Stimulated activated naive CD4-positive, alpha-beta T cell (primary cell): Measurements from ENCODE around the gene CNOT10.

ENCODE experiments used
- DNase-seq, 6 experiments: peaks; one replicate each; lab custom pipeline; 2025; lab: John Stamatoyannopoulos, UW

The CNOT10 gene

DNA sequence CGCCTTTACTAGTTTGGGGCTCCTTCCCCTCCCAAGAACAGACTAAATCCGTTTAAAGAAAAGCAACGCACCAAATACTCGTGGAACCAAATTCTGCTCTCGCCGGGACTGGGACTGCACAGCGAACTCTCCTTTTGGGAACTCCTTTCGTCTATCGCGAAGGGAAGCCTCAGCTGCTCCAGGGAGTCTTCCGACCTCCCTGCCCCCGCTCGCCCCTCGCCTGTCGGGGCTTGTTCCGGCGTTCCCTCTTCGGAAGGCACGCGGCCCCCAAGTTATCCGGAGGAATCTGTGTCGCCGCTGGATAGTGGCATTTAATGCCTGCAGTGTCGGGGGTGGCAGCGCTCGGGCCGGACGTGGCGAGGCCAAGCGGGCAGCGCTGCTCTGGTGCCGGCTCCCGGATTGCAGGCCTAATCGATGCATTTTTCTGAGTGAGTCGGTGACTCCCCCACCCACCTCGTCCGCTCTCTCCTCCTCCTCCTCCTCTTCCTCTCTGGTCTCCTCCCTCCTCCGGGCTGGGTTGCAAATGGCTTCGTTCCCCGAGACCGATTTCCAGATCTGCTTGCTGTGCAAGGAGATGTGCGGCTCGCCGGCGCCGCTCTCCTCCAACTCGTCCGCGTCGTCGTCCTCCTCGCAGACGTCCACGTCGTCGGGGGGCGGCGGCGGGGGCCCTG, 132.7 kb downstream of the CNOT10 start, which contains the start of gene TRIM71:
TSS of gene TRIM71 (plus strand) at position 440 of the 671 bp plus-strand sequence. CDS start at position 524, 84 bp downstream.
- DNase-seq: no peak

DNA sequence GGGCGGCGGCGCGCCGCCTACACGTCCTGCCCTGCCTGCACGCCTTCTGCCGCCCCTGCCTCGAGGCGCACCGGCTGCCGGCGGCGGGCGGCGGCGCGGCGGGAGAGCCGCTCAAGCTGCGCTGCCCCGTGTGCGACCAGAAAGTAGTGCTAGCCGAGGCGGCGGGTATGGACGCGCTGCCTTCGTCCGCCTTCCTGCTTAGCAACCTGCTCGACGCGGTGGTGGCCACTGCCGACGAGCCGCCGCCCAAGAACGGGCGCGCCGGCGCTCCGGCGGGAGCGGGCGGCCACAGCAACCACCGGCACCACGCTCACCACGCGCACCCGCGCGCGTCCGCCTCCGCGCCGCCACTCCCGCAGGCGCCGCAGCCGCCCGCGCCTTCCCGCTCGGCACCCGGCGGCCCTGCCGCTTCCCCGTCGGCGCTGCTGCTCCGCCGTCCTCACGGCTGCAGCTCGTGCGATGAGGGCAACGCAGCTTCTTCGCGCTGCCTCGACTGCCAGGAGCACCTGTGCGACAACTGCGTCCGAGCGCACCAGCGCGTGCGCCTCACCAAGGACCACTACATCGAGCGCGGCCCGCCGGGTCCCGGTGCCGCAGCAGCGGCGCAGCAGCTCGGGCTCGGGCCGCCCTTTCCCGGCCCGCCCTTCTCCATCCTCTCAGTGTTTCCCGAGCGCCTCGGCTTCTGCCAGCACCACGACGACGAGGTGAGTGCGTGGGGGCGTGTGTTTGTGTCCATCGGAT, 133.4 kb downstream of the CNOT10 start:
- no peak for DNase-seq

DNA sequence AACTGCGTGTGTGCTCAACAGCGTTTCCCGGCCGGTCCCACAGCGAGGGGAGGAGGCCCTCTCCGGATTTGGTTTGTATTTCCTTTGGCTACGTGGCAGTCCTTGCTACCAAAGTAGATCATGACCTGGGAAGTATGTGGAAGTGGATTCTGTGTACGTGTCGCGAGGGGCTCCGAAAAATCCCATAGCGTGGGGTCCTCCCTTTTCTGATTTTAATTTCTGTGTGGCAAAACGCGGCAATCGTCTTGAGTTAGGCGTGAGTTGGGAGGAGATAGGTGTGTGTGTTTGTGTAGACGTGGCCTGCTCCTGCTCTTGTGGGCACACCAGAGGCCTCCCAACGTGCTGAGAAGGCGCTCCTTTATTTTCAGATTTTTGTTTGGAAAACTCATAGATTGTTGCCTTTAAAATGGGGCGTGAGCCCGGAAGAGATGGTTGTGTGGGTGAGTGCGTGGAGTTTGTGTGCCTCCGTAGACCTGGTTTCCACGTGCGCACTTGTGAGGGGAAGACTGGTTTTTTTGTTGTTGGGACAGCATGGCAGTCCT, 134.1 kb downstream of the CNOT10 start:
- DNase-seq: peak in 1 of 6 experiments; percentile 0

DNA sequence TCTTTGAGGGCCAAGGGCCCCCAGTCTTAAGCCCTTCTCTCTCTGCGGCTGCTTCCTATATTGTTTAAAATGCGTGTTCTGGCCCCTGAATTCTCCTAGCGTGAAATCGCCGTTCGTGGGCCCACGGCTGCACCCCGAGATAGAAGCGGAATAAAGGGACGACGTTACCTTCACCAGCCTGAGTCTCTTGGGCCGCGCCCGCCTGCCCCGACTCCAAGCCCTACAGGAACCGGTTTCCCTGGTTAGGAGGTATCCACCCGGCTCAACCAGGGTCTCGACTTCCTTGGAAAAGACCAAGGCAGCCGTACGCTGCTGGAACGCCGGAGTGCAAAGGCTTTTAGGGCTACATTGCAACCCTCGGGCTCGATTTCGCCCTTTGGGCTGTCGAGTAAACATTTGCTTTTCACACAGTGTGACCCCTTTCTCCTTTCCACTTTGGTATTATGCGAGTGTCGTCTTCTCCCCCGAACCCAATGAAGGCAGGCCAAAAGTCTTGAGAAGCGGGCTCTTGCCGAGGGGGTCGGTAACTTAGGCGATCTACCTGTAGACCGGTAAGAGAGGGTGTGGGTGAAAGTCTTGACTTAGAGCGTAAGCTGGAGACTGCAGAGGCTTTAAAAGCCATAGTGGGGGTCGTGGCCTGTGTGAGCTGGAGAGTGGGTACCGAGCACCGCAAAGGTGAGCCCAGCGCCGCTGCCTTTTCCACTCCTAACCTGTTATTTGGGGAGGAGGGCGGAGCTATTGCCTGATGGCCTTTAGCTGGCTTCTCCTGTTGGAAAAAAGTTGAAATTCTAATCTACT, 134.8 kb downstream of the CNOT10 start:
- no peak for DNase-seq

DNA sequence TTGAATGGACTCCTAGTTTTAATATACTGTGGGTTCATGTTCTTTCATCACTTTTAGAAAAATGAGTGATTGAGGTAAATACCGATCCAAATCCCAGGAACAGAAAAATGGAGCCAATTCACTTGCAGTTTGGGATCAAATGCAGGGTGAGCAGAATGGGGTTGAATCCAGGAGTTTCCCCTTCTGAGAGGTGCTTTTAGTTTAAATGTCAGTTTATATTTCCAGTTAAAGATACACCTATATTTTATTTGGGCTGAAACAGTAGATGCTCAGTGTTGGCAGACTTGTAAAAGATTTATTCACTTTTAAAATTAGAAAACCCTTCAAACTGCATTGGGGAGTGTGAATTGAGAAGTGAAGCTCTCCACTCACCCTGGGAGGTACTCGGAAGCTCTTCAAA, 135.4 kb downstream of the CNOT10 start:
- no peak for DNase-seq

DNA sequence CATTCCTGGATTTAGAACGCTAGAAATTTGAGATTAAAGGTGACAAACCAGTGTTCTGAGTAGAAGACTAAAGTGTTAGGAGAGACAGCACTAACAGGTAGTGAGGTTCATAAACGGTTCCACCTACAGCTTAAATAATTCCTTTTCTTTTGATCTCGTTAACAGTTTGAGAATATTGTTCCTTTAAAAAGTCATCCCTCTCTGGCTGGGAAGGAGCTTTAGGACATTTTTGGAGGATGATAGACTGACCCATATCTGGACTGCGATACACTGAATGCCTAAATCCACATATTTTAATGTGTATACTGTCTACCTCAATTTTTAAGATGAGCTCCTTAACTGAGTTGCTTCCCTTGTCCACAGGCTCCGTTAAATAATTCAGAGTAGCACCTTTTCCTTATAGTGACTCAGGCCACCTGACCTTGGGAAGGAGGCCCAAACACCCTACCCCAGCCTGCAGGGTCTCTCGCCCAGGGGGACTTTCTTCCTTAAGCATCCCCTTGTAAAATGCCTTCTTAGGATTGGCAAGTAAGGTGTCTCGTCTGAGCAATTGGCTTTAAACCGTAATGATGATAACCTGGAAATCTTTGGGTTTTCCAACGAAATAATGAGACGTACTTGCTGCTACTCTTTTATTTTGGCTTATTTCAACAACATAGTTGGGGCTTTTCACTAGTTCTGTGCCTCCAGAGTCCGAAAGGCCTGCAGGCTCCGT, 136.1 kb downstream of the CNOT10 start:
- DNase-seq: no peak

DNA sequence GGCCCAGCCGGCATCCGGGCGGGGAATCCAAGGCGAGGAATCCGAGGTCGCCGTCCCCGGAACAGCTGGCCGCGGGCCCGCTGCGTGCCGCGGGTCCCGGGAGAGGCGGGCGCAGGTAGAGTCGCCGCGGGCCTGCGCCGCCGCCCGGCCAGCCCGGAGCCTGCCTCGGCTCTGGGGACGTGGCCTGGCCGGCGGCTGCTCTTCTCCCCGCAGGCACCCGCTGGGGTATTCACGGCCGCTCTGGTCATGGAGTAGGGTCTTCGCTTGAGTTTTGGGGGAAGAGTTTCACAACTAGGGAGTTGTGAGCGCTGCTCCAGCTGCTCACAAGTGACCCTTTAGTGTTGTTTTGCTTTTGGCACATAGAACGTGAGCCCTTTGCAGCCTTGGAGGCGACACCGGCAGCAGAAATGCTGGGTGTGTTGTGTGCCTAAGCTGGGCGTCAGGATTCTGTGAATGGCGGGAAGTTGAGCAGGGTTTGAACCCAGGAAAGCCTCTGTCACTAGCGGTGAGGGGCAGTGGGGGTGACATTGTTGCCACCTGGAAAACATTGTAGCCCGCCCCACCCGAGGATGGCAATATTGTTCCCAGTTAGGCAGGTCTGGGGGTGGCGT, 136.8 kb downstream of the CNOT10 start:
- no peak for DNase-seq

DNA sequence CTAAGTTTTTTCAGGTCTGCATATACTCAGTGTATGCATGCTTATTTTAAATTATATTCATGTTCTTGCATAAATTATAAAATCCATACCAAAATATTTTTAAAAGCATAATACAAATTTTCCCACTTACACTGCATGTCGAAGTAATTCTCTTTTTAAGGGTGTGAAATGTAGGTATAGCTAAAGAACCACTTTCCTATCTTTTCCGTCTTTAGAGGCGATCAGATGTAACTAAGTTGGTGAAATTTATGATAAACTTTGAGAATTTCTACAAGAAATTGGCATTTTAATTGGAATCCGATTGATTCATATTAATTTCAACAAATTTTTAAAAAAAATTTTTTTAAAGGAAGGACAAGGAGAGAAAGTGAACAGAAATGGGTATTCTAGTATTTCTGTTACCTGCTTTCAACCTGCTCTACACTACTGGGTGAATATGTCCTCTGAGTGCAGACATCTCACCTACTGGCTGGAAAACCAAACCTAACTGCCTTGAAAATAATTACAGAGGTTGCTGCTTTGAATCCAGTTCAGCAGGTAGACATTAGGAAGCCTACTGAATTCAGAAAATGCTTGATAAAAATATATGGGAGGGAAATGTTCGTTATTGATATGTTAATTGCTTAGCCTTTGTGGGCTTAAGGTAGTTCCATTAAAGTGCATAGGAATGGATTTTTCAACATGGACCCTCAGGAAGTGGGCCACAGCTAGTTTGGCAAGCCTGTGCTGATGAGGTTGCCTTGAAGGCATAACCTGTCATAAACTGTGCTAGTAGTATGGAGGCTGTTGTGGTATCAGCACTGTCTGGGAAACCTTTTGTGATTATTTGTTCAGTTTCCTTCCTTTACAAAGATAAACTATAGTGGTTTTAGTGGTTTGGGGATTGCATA, 137.9 kb downstream of the CNOT10 start:
- no peak for DNase-seq
